PC-3 (cell line): ENCODE data around the gene MEGF6.

Source experiments
- EZH2 ChIP-seq: fragments of 300-600 bp; sonication (generic); IDR thresholded peaks from one replicate; pipeline ENCODE4 v1.6.1; 2017; ENCODE audit warnings: antibody characterized with exemption, mild to moderate bottlenecking, low read length; ENCODE audit not compliant: unreplicated experiment
- TF ChIP-seq, protein P1 (sequence below): fragments of 300-600 bp; sonication (generic); conservative IDR thresholded peaks from 2 replicates; pipeline ENCODE4 v1.5.1; 2017; ENCODE audit warnings: antibody characterized with exemption, low read depth, mild to moderate bottlenecking, low read length

DNA sequence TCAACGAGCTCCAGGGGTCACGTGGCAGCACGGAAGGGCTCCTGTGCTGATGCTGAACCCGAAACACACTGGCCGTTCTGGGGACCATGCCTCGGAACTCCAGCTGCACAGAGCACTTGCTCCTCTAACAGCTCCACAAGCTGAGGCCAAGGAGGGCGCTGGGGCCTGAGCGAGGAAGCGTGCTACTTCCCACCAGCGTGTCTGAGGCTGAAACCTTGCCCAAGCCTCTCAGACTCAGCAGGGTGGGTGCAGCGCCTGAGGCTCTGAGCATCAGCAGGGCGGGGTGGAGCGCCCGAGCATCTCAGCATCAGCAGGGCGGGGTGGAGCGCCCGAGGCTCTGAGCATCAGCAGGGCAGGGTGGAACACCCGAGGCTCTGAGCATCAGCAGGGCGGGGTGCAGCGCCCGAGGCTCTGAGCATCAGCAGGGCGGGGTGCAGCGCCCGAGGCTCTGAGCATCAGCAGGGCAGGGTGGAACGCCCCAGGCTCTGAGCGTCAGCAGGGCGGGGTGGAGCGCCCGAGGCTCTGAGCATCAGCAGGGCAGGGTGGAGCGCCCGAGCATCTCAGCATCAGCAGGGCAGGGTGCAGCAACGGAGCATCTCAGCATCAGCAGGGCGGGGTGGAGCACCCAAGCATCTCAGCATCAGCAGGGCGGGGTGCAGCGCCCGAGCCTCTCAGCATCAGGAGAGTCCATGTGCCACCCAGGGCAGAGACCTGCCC lies 29.0 kb upstream of the MEGF6 start:
- no peak for TF ChIP-seq EZH2
- TF ChIP-seq, protein P1, sequence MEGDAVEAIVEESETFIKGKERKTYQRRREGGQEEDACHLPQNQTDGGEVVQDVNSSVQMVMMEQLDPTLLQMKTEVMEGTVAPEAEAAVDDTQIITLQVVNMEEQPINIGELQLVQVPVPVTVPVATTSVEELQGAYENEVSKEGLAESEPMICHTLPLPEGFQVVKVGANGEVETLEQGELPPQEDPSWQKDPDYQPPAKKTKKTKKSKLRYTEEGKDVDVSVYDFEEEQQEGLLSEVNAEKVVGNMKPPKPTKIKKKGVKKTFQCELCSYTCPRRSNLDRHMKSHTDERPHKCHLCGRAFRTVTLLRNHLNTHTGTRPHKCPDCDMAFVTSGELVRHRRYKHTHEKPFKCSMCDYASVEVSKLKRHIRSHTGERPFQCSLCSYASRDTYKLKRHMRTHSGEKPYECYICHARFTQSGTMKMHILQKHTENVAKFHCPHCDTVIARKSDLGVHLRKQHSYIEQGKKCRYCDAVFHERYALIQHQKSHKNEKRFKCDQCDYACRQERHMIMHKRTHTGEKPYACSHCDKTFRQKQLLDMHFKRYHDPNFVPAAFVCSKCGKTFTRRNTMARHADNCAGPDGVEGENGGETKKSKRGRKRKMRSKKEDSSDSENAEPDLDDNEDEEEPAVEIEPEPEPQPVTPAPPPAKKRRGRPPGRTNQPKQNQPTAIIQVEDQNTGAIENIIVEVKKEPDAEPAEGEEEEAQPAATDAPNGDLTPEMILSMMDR: no peak
